ENCODE results near the gene ZC3H14. TPM values are rescaled to one million over a fixed set of nuclear protein-coding genes. Genes with fewer than 3 reads are reported as not detected.
"Not testable (repeated sequence)": the region's sequence is repeated elsewhere in the genome, so short reads cannot be mapped to it uniquely, and the experiment has no call there.

The ZC3H14 gene
- total and polyA plus RNA-seq, 8 donors, result 16.2 to 37.1 (median 29.3) TPM

GRCh38 chr14:88518592-88519512 is 44.0 kb upstream of the ZC3H14 start:
- no peak overlapping the region for H3K27ac ChIP-seq
- no peak overlapping the region for H3K4me3 ChIP-seq
- DNase-seq, result no peak
- no peaks in the 10 kb centered on the region for H3K9me3 ChIP-seq
- H3K36me3 ChIP-seq, result no peaks in the 10 kb centered on the region
- no peak for TF ChIP-seq CTCF (IDR thresholded peaks at IDR 0.05)
- intact Hi-C loops (cut with DNase I), result no loop called here
- no peaks in the 10 kb centered on the region for H3K27me3 ChIP-seq
- H3K4me1 ChIP-seq, result peaks cover 11 to 23% (median 22%) of the 10 kb centered on the region in 3 donors
- WGBS, 2 donors, result 80% methylated on average over 5 of the region's 5 CpGs
- FAIRE-seq, result no peak
- no peak for ATAC-seq

- ATAC-seq, result no peak
- H3K4me1 ChIP-seq, result peaks cover 11 to 23% (median 22%) of the 10 kb centered on the region in 3 donors
- intact Hi-C loops (cut with DNase I), result no loop called here
Measured at GRCh38 chr14:88519907-88520306, 42.9 kb upstream of the ZC3H14 start.

GRCh38 chr14:88521818-88522217 is 41.0 kb upstream of the ZC3H14 start:
- intact Hi-C loops (cut with DNase I), result no loop called here
- peak overlapping the region in 2 of 4 donors; percentile 58 to 70 for H3K27ac ChIP-seq
- H3K9me3 ChIP-seq, result no peaks in the 10 kb centered on the region
- peak; percentile 72 to 84 (median 76) for ATAC-seq
- peak in 1 of 6 donors; percentile 27 for DNase-seq
- peaks cover 0 to 16% (median 5%) of the 10 kb centered on the region in 3 donors for H3K4me1 ChIP-seq
- H3K36me3 ChIP-seq, result no peaks in the 10 kb centered on the region
- no peak for FAIRE-seq
- TF ChIP-seq CTCF (IDR thresholded peaks at IDR 0.05), result no peak
- H3K27me3 ChIP-seq, result no peaks in the 10 kb centered on the region
- no peak overlapping the region for H3K4me3 ChIP-seq
- 54 to 55% methylated on average over 3 of the region's 3 CpGs for WGBS, 2 donors

More at GRCh38 chr14:88519907-88520306, 42.9 kb upstream of the ZC3H14 start:
- FAIRE-seq (no peak), DNase-seq (no peak)
- TF ChIP-seq CTCF (IDR thresholded peaks at IDR 0.05), result no peak
- no peaks in the 10 kb centered on the region for H3K36me3 ChIP-seq
- H3K27me3 ChIP-seq, result no peaks in the 10 kb centered on the region
- H3K27ac ChIP-seq, result no peak overlapping the region
- 97 to 98% methylated on average over 2 of the region's 2 CpGs for WGBS, 2 donors
- no peaks in the 10 kb centered on the region for H3K9me3 ChIP-seq
- H3K4me3 ChIP-seq, result no peak overlapping the region

GRCh38 chr14:88522393-88522792 is 40.4 kb upstream of the ZC3H14 start:
- peak; percentile 58 to 83 (median 78) for ATAC-seq
- Histone ChIP-seq H3K9me3 (no peaks in the 10 kb centered on the region), H3K27me3 (no peaks in the 10 kb centered on the region), H3K4me1 (peaks cover 0 to 16% (median 5%) of the 10 kb centered on the region in 3 donors), H3K36me3 (no peaks in the 10 kb centered on the region), H3K27ac (peak overlapping the region in 2 of 4 donors; percentile 58 to 70), H3K4me3 (no peak overlapping the region)
- no peak for TF ChIP-seq CTCF (IDR thresholded peaks at IDR 0.05)
- DNase-seq, result no peak
- WGBS, 2 donors, result 41 to 50% methylated on average over 3 of the region's 3 CpGs
- FAIRE-seq, result no peak
- intact Hi-C loops (cut with DNase I), result no loop called here

GRCh38 chr14:88529889-88530288 is 32.9 kb upstream of the ZC3H14 start:
- H3K27ac ChIP-seq; H3K9me3 ChIP-seq; intact Hi-C loops (cut with DNase I); H3K36me3 ChIP-seq; DNase-seq; ATAC-seq; H3K27me3 ChIP-seq; H3K4me3 ChIP-seq; H3K4me1 ChIP-seq; FAIRE-seq: not testable (repeated sequence)
- WGBS, 2 donors, result 100% methylated on average over 1 of the region's 1 CpG

Measured in pancreas (tissue), 10 donors.